Fibroblast of the conjunctiva (primary cell): ENCODE data around the gene RNF138.
"Not testable (repeated sequence)": the region's sequence is repeated elsewhere in the genome, so short reads cannot be mapped to it uniquely, and the experiment has no call there.

Experiments
- DNase-seq: peaks from one replicate; pipeline ENCODE4 v3.0.0-alpha.2; 2010; ENCODE audit warnings: low read depth

The RNF138 gene

DNA sequence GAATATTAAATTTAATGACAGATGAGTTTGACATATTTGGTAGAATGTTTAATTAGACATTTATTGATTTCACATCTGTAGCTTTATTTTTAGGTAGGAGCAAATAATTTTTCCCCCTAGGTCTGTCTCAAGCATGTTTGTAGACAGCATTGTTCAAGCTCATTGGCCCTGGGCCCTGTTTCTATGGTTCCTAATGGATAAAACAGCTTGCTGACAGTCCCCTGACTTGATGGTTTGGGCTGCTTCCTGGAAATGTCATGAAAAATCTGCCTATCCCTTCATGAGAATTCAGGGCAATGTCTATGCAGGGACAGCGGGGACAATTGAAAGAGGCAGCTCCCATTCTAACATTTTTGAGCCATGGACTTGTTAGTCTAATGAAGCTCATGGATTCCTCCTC is 83.6 kb downstream of the RNF138 start:
- DNase-seq: no peak

DNA sequence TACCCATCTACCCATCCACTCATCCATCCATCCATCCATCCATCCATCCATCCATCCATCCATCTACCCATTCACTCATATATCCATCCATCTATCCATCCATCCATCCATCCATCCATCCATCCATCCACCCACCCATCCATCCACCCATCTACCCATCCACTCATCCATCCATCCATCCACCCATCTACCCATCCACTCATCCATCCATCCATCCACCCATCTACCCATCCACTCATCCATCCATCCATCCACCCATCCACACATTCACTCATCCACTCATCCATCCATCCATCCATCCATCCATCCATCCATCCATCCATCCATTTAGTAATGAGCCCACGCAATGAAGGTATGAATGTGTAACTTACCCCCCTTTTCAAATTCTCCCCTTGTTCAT is 85.1 kb downstream of the RNF138 start:
- not testable (repeated sequence) for DNase-seq

DNA sequence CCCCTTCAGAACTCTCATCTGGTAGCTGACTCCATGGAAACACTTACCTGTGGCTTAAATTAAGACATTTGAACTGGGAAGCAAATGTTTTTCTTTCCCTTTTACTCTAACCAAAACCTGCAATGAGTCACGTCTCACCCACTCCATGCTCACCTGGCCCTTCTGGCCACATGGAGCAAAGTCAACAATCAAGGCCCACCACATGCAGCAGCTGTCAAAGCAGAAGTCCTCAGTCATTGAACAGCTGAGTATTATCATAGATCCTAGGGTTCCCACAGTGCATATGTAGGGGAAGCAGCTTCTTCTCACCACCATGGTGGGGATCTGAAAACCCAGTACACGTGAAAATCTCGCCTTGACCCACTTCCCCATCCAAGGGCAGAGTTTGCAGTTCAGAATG is 85.9 kb downstream of the RNF138 start:
- DNase-seq: no peak
